Kidney (tissue), 14 donors: ENCODE results near the gene ECE1. TPM values are rescaled to one million over a fixed set of nuclear protein-coding genes. Genes with fewer than 3 reads are reported as not detected.

ENCODE experiments used
- DNase-seq, 5 donors: peaks; one replicate each; pipeline ENCODE4 v3.0.0-alpha.2; 2013 to 2020
- FAIRE-seq: peaks from 2 replicates; lab custom pipeline; 2012; peaks lifted over from hg19 to GRCh38; lab: Jason Lieb, UNC
- H3K27ac ChIP-seq, 2 donors: one replicate each; pipeline ENCODE4 v1.7.0; 2013; ENCODE audit warnings: low read depth in 2 of 2, low read length in 2 of 2, inconsistent platforms in 1 of 2
- H3K27me3 ChIP-seq: one replicate; pipeline ENCODE4 v1.7.1; 2013; ENCODE audit warnings: low read length, inconsistent platforms; ENCODE audit not compliant: control insufficient read depth, insufficient read depth
- H3K36me3 ChIP-seq, 3 donors: one replicate each; pipeline versions ENCODE4 v1.7.0 to v1.7.1; 2013; ENCODE audit warnings: low read length in 3 of 3, control low read depth in 1 of 3, inconsistent platforms in 1 of 3; ENCODE audit not compliant: insufficient read depth in 3 of 3, control insufficient read depth in 2 of 3
- H3K4me1 ChIP-seq, 3 donors: one replicate each; pipeline versions ENCODE4 v1.7.0 to v1.7.1; 2013; ENCODE audit warnings: low read length in 3 of 3, inconsistent platforms in 1 of 3, low read depth in 1 of 3; ENCODE audit not compliant: control insufficient read depth in 2 of 3, insufficient read depth in 2 of 3
- H3K4me3 ChIP-seq, 3 donors: one replicate each; pipeline versions ENCODE4 v1.7.0 to v1.8.1; 2013; ENCODE audit warnings: low read length in 3 of 3, control low read depth in 1 of 3, inconsistent platforms in 1 of 3
- H3K9ac ChIP-seq, 3 donors: one replicate each; pipeline versions ENCODE4 v1.7.0 to v1.7.1; 2013; ENCODE audit warnings: low read length in 3 of 3, control low read depth in 1 of 3, inconsistent platforms in 1 of 3
- H3K9me3 ChIP-seq, 3 donors: one replicate each; pipeline versions ENCODE4 v1.7.0 to v1.7.1; 2013; ENCODE audit warnings: low read length in 3 of 3, control low read depth in 1 of 3, inconsistent platforms in 1 of 3; ENCODE audit not compliant: control insufficient read depth in 2 of 3, insufficient read depth in 1 of 3
- intact Hi-C: fragments of 100-400 bp; cut with DNase I; formaldehyde crosslinking; loops from one replicate; pipeline ENCODE4 v1.11.1; 2022
- polyA plus RNA-seq: library from polyadenylated mRNA; stranded (reverse); fragments of 350-450 nt; fragmentation: Illumina TruSeq; extraction: RNeasy Lipid Tissue Mini Kit (QIAGEN cat#74804); gene quantifications from one replicate; pipeline ENCODE4 v1.2.3, GENCODE V29; 2014; ENCODE audit warnings: low read depth, low replicate concordance; ENCODE audit not compliant: insufficient read depth
- total RNA-seq: library from RNA; stranded (reverse); fragmentation: NEBNext Ultra II Directional; extraction: Animal tissue kit (Norgen Biotek cat#: 25700); gene quantifications from one replicate; pipeline ENCODE4 v1.2.1, GENCODE V29; 2021
- TF ChIP-seq, protein P1 (sequence below): IDR thresholded peaks from 3 replicates; pipeline ENCODE4 v1.5.1; 2012; ENCODE audit warnings: mild to moderate bottlenecking, moderate library complexity, borderline replicate concordance; ENCODE audit not compliant: insufficient read depth; ENCODE audit errors: extremely low read depth
- donor health status: control.
- donor health status: control.
- donor health status: control.
- donor health status: control.
- donor health status: control.
- donor health status: DM: yes; HTN: yes; CAD: no.
- donor health status: Normal renal cell carcinoma (clear cell type).

The ECE1 gene
- total and polyA plus RNA-seq, 2 donors from 2014 or later: 30.8 to 128 TPM

GRCh38 chr1:21319447-21320407, 29.5 kb upstream of the ECE1 start:
- H3K36me3 ChIP-seq: no peaks in the 10 kb centered on the region
- H3K4me3 ChIP-seq: no peak overlapping the region
- H3K9me3 ChIP-seq: no peaks in the 10 kb centered on the region
- DNase-seq (no peak), FAIRE-seq (no peak)
- H3K9ac ChIP-seq: peak overlapping the region in 1 of 3 donors; percentile 69
- TF ChIP-seq, protein P1, sequence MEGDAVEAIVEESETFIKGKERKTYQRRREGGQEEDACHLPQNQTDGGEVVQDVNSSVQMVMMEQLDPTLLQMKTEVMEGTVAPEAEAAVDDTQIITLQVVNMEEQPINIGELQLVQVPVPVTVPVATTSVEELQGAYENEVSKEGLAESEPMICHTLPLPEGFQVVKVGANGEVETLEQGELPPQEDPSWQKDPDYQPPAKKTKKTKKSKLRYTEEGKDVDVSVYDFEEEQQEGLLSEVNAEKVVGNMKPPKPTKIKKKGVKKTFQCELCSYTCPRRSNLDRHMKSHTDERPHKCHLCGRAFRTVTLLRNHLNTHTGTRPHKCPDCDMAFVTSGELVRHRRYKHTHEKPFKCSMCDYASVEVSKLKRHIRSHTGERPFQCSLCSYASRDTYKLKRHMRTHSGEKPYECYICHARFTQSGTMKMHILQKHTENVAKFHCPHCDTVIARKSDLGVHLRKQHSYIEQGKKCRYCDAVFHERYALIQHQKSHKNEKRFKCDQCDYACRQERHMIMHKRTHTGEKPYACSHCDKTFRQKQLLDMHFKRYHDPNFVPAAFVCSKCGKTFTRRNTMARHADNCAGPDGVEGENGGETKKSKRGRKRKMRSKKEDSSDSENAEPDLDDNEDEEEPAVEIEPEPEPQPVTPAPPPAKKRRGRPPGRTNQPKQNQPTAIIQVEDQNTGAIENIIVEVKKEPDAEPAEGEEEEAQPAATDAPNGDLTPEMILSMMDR: no peak
- H3K27ac ChIP-seq: peak overlapping the region; percentile 47 to 87
- no peaks in the 10 kb centered on the region for H3K27me3 ChIP-seq
- intact Hi-C loops: no loop called here
- peaks cover 0 to 38% (median 25%) of the 10 kb centered on the region in 3 donors for H3K4me1 ChIP-seq

GRCh38 chr1:21318714-21319159, 28.5 kb upstream of the ECE1 start:
- DNase-seq (peak; percentile 80 to 97 (median 92)), FAIRE-seq (no peak)
- Histone ChIP-seq H3K4me3 (no peak overlapping the region), H3K9me3 (no peaks in the 10 kb centered on the region), H3K4me1 (peaks cover 0 to 33% (median 26%) of the 10 kb centered on the region in 3 donors), H3K27me3 (no peaks in the 10 kb centered on the region), H3K9ac (peak overlapping the region in 1 of 3 donors; percentile 69), H3K36me3 (no peaks in the 10 kb centered on the region), H3K27ac (peak overlapping the region; percentile 76 to 87)
- TF ChIP-seq, protein P1: no peak
- intact Hi-C loops: no loop called here

DNA sequence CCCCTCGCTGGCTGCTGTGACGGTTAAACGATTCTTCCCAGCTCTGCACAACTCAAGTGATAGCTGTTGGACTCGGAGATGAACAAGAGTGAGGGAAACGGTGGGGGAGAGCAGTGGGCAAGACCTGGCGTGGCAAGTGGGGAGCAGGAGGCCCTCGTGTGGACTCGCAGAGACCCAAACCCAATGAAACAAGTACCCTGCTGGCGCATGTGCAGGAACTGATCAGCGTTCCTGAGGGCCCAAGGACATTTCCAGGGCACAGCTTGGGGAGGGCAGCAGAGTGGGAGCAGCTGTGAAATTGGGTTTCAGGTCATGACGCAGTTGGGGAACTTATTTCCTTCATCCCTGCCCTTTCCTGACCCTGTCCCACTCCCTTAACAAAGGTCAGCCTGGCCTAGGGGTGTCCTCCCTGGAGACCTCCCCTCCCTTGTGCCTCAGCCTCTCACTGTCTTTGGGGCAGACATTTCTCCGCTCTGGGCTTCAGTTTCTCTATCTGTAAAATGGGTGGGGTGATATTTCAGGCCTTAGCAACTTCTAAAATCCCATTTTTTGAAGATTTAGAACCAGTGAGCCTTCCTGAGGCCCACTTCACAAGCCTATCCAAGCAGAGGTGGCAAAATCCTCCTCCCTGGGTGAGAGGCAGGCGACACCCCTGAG, 27.9 kb upstream of the ECE1 start:
- Histone ChIP-seq H3K9ac (peak overlapping the region in 1 of 3 donors; percentile 69), H3K4me1 (peaks cover 0 to 31% (median 27%) of the 10 kb centered on the region in 3 donors), H3K4me3 (no peak overlapping the region), H3K27me3 (no peaks in the 10 kb centered on the region), H3K36me3 (no peaks in the 10 kb centered on the region), H3K27ac (peak overlapping the region; percentile 76), H3K9me3 (no peaks in the 10 kb centered on the region)
- FAIRE-seq (no peak), DNase-seq (no peak)
- TF ChIP-seq, protein P1: no peak
- intact Hi-C loops: no loop called here
